GM12878 (cell line): ENCODE measurements around the gene MPV17. TPM values are rescaled to one million over a fixed set of nuclear protein-coding genes. Genes with fewer than 3 reads are reported as not detected.

Experiments
- ATAC-seq: fragments of 200-7000 bp; cut with Tn5 transposase; 3 replicates; pipeline ENCODE4 v1.9.1; 2020; ENCODE audit warnings: mild to moderate bottlenecking, moderate library complexity
- BruUV-seq: library from RNA; stranded (reverse); fragments of 400-500 nt; replicated peaks from 2 replicates; lab custom pipeline; 2021; lab: Mats Ljungman, UMichigan
- CTCF ChIA-PET: fragments of 300-600 bp; sonication (Branson Sonifier 250); formaldehyde crosslinking; extraction: SDS; loops from one replicate; lab custom pipeline; 2021; ENCODE audit warnings: inconsistent platforms; lab: Yijun Ruan, JAX
- POLR2A ChIA-PET: fragments of 350-600 bp; formaldehyde crosslinking; extraction: SDS; loops from one replicate; lab custom pipeline; 2021; ENCODE audit warnings: inconsistent platforms; lab: Charles Lee
- RAD21 ChIA-PET: fragments of 300-600 bp; sonication (Branson Sonifier 250); formaldehyde crosslinking; loops from one replicate; lab custom pipeline; 2023; ENCODE audit warnings: antibody characterized with exemption; ENCODE audit not compliant: unreplicated experiment; lab: Charles Lee
- SMC1A ChIA-PET: fragments of 300-600 bp; sonication (Branson Sonifier 250); formaldehyde crosslinking; loops from one replicate; lab custom pipeline; 2023; ENCODE audit not compliant: unreplicated experiment, uncharacterized antibody; lab: Charles Lee
- DNase-seq: peaks from one replicate; pipeline ENCODE4 v3.0.0-alpha.2; 2011; ENCODE audit warnings: low read depth, low spot score
- FAIRE-seq: peaks from 3 replicates; lab custom pipeline; 2011; peaks lifted over from hg19 to GRCh38; lab: Jason Lieb, UNC
- H2AFZ ChIP-seq: 2 replicates; pipeline ENCODE4 v1.6.0; 2011; ENCODE audit warnings: low read depth, low read length, control low read depth; ENCODE audit not compliant: control insufficient read depth
- H3K27ac ChIP-seq: 2 replicates; pipeline ENCODE4 v1.5.1; 2011; ENCODE audit warnings: control low read depth; ENCODE audit not compliant: control insufficient read depth, insufficient read depth
- H3K27me3 ChIP-seq, 2 experiments: replicated peaks in 1 of 2; 2 replicates each; pipeline versions ENCODE4 v1.6.0 to v1.6.1; 2011; ENCODE audit warnings: low read length in 1 of 2; ENCODE audit not compliant: control insufficient read depth in 2 of 2, insufficient read depth in 2 of 2
- H3K36me3 ChIP-seq, 2 experiments: 2 replicates each; pipeline ENCODE4 v1.5.1; 2011; ENCODE audit warnings: low read length in 1 of 2; ENCODE audit not compliant: control insufficient read depth in 2 of 2, insufficient read depth in 2 of 2
- H3K4me1 ChIP-seq: 2 replicates; pipeline ENCODE4 v1.6.1; 2011; ENCODE audit warnings: mild to moderate bottlenecking, low read length, moderate library complexity, mixed read lengths; ENCODE audit not compliant: control insufficient read depth, insufficient read depth
- H3K4me2 ChIP-seq: 2 replicates; pipeline ENCODE4 v1.6.0; 2011; ENCODE audit warnings: control low read depth; ENCODE audit not compliant: control insufficient read depth, insufficient read depth
- H3K4me3 ChIP-seq: fragments of 200-600 bp; sonication (generic); 2 replicates; pipeline ENCODE4 v1.5.1; 2016
- H3K79me2 ChIP-seq: 2 replicates; pipeline ENCODE4 v1.6.0; 2011; ENCODE audit warnings: low read length; ENCODE audit not compliant: control insufficient read depth, insufficient read depth
- H3K9ac ChIP-seq: 2 replicates; pipeline ENCODE4 v1.8.0; 2011; ENCODE audit warnings: low read length, control low read depth, mixed read lengths; ENCODE audit not compliant: control insufficient read depth, insufficient read depth
- H3K9me3 ChIP-seq: replicated peaks from 3 replicates; pipeline ENCODE4 v1.5.1; 2011; ENCODE audit warnings: mild to moderate bottlenecking, low read length; ENCODE audit not compliant: control insufficient read depth, insufficient read depth
- H4K20me1 ChIP-seq: 2 replicates; pipeline ENCODE4 v1.6.0; 2011; ENCODE audit not compliant: control insufficient read depth, insufficient read depth
- BCL3 ChIP-seq: IDR thresholded peaks from 2 replicates; pipeline ENCODE4 v1.6.1; 2011; ENCODE audit warnings: borderline replicate concordance, low read depth, mild to moderate bottlenecking, moderate library complexity, low read length; ENCODE audit not compliant: insufficient read depth, poor library complexity, severe bottlenecking
- EGR1 ChIP-seq, 2 experiments: IDR thresholded peaks; 1 replicate in 1 of 2; 2 replicates in 1 of 2; pipeline ENCODE4 v1.6.1; 2011 to 2012; ENCODE audit warnings: low read depth in 2 of 2, low read length in 2 of 2, borderline replicate concordance in 1 of 2, mild to moderate bottlenecking in 1 of 2, moderate library complexity in 1 of 2
- EP300 ChIP-seq, 2 experiments: fragments of 150-350 bp in 1 of 2; IDR thresholded peaks; 2 replicates each; pipeline ENCODE4 v1.6.1; 2011 to 2012; ENCODE audit warnings: low read depth in 2 of 2, low read length in 2 of 2, borderline replicate concordance in 1 of 2, improper control_type of control experiment in 1 of 2, inconsistent platforms in 1 of 2; ENCODE audit not compliant: control insufficient read depth in 1 of 2
- HDGF ChIP-seq: fragments of 450-650 bp; IDR thresholded peaks from 2 replicates; pipeline ENCODE4 v1.6.1; 2016; ENCODE audit warnings: antibody characterized with exemption
- IRF3 ChIP-seq: fragments of 450-650 bp; IDR thresholded peaks from 2 replicates; pipeline ENCODE4 v1.6.1; 2014; ENCODE audit warnings: mild to moderate bottlenecking
- IRF5 ChIP-seq: fragments of 450-650 bp; IDR thresholded peaks from 2 replicates; pipeline ENCODE4 v1.6.1; 2017; ENCODE audit warnings: borderline replicate concordance
- KDM1A ChIP-seq: fragments of 200-600 bp; sonication (generic); IDR thresholded peaks from 2 replicates; pipeline ENCODE4 v1.6.1; 2016; ENCODE audit warnings: borderline replicate concordance
- POLR2AphosphoS5 ChIP-seq: IDR thresholded peaks from 2 replicates; pipeline ENCODE4 v1.6.1; 2011; ENCODE audit warnings: mild to moderate bottlenecking, low read length, inconsistent platforms
- SRF ChIP-seq, 2 experiments: IDR thresholded peaks; 2 replicates each; pipeline ENCODE4 v1.6.1; 2011; ENCODE audit warnings: low read depth in 2 of 2, low read length in 2 of 2, mild to moderate bottlenecking in 1 of 2, moderate library complexity in 1 of 2
- TAF1 ChIP-seq: IDR thresholded peaks from 2 replicates; pipeline ENCODE4 v1.6.1; 2011; ENCODE audit warnings: mild to moderate bottlenecking, low read depth, low read length, borderline replicate concordance
- TCF7 ChIP-seq: IDR thresholded peaks from 2 replicates; pipeline ENCODE4 v1.6.1; 2014; ENCODE audit warnings: antibody characterized with exemption, borderline replicate concordance
- WRNIP1 ChIP-seq: IDR thresholded peaks from 2 replicates; pipeline ENCODE4 v1.6.1; 2011; ENCODE audit warnings: low read depth, low read length, improper control_type of control experiment, borderline replicate concordance
- ZBTB33 ChIP-seq: fragments of 450-650 bp; IDR thresholded peaks from 2 replicates; pipeline ENCODE4 v1.6.1; 2017; ENCODE audit warnings: mild to moderate bottlenecking
- WGBS: methylation state at CpG from one replicate; pipeline ENCODE4 v1.1.6; 2016; ENCODE audit warnings: low lambda C conversion rate; ENCODE audit not compliant: insufficient replicate concordance, insufficient coverage; ENCODE audit errors: missing lambda C conversion rate; 5-methylcytosine and 5-hydroxymethylcytosine counted together
- in situ Hi-C: fragments of 300-500 bp; cut with MboI; formaldehyde crosslinking; loops from 9 replicates; pipeline ENCODE4 v1.14.3; 2018; ENCODE audit warnings: mixed read lengths
- intact Hi-C: fragments of 100-400 bp; cut with micrococcal nuclease; formaldehyde crosslinking; loops from one replicate; pipeline ENCODE4 v1.14.2; 2022; ENCODE audit not compliant: unreplicated experiment
- polyA plus RNA-seq, 11 experiments: library from polyadenylated mRNA; depleted of rRNA in 4 of 11; unstranded in 6 of 11; stranded (reverse) in 5 of 11; fragments of >200 nt; fragmentation: Nextera tagmentation in 4 of 11; fragmentation: Illumina TruSeq in 1 of 11; extraction: Ambion mirVana in 4 of 11; extraction: Trizol in 1 of 11; gene quantifications; 1 replicate in 1 of 11; 2 replicates in 10 of 11; pipeline versions ENCODE4 v1.2.1 to v1.2.3, GENCODE V29; 2011 to 2016; ENCODE audit warnings: inconsistent platforms in 2 of 11, missing spikeins in 2 of 11, low read depth in 1 of 11
- total RNA-seq, 4 experiments: library from RNA; depleted of rRNA in 3 of 4; stranded (reverse); fragments of >200 nt in 3 of 4; fragmentation: Illumina TruSeq in 1 of 4; extraction: Trizol in 1 of 4; gene quantifications; 2 replicates each; pipeline versions ENCODE4 v1.2.1 to v1.2.3, GENCODE V29; 2013 to 2021

MPV17 gene
- total and polyA plus RNA-seq, 10 of the 15 experiments (the other 5 are each of a cell fraction or from before 2014, with no cell fraction given), result 63.4 to 143 (median 89.0) TPM

GRCh38 chr2:27275211-27276150, 47.4 kb downstream of the MPV17 start, which contains the start of gene DNAJC5G:
Gene DNAJC5G (plus strand): TSS chr2:27275433. CDS start chr2:27276729, 1,296 bp downstream.
- H3K27ac ChIP-seq, result no peak within 1 kb of the TSS
- ATAC-seq (no peak), DNase-seq (no peak), FAIRE-seq (no peak)
- H3K9me3 ChIP-seq, result no peaks in the 10 kb centered on the region
- CTCF ChIA-PET, result interaction anchor here (0.7 to 9.6 kb wide), 2 partner anchors 24 to 176 kb away, joined by 3 to 132 read pairs; no protein-coding TSS in a partner anchor
- H3K4me1 ChIP-seq, result peaks cover 3% of the 10 kb centered on the region; the same call in 1 of the 2 replicates
- H3K79me2 ChIP-seq, result no peaks in the 10 kb centered on the region
- H3K4me2 ChIP-seq, result no peak within 1 kb of the TSS
- H3K4me3 ChIP-seq, result no peak within 1 kb of the TSS
- H3K27me3 ChIP-seq, result no peaks in the 10 kb centered on the region
- H2AFZ ChIP-seq, result no peak within 1 kb of the TSS
- no TSS peak for BruUV-seq
- WGBS, result 58% methylated on average over 34 of the region's 39 CpGs
- intact Hi-C loops (no loop called here), in situ Hi-C loops (no loop called here)
- no peak within 1 kb of the TSS for H3K9ac ChIP-seq
- POLR2A ChIA-PET, result interaction anchor here (0.5 kb wide), 1 partner anchor 11 kb away, joined by 4 read pairs; no protein-coding TSS in a partner anchor
- H4K20me1 ChIP-seq, result no peaks in the 10 kb centered on the region
- H3K36me3 ChIP-seq, result no peaks in the 10 kb centered on the region
- RAD21 ChIA-PET, result interaction anchor here (1.1 kb wide), 1 partner anchor 26 kb away, joined by 3 read pairs; no protein-coding TSS in a partner anchor
- SMC1A ChIA-PET, result no interaction called here
- TF ChIP-seq IRF3 (no peak), ZBTB33 (no peak), IRF5 (no peak), EGR1 (IDR thresholded peaks at IDR 0.05; ENCODE audit: borderline replicate concordance in 1 of 2, low read depth in 2 of 2, low read length in 2 of 2) (no peak), KDM1A (no peak), TCF7 (no peak), POLR2AphosphoS5 (no peak), EP300 (IDR thresholded peaks at IDR 0.05; ENCODE audit: borderline replicate concordance in 1 of 2, control insufficient read depth in 1 of 2, low read depth in 2 of 2, low read length in 2 of 2) (no peak), TAF1 (no peak), HDGF (no peak), SRF (IDR thresholded peaks at IDR 0.05; ENCODE audit: low read depth in 2 of 2, low read length in 2 of 2) (no peak), BCL3 (no peak), WRNIP1 (no peak)
